Natural killer cell (primary cell): ENCODE results near the gene HSPH1. TPM values are rescaled to one million over a fixed set of nuclear protein-coding genes. Genes with fewer than 3 reads are reported as not detected.
A peak's percentile ranks its signal among the peaks of the same experiment; 100 is the strongest.

Experiments used
- ATAC-seq, 3 donors: fragments of 150-1000 bp in 2 of 3; fragments of 200-7000 bp in 1 of 3; cut with Tn5 transposase; 1 replicate in 1 of 3; 2 replicates in 2 of 3; pipeline ENCODE4 v1.10.0; 2021; ENCODE audit warnings: mild to moderate bottlenecking in 2 of 3, moderate library complexity in 2 of 3
- DNase-seq, 2 donors: peaks; one replicate each; pipeline versions ENCODE4 v3.0.0 to v3.0.0-alpha.2; 2013 to 2021; ENCODE audit warnings: mixed read lengths in 1 of 2
- H3K27ac ChIP-seq: one replicate; pipeline ENCODE4 v1.5.1; 2013; ENCODE audit warnings: mild to moderate bottlenecking, low read length
- H3K27me3 ChIP-seq: one replicate; pipeline ENCODE4 v1.6.1; 2013; ENCODE audit warnings: low read length; ENCODE audit not compliant: control insufficient read depth, insufficient read depth
- H3K36me3 ChIP-seq: one replicate; pipeline ENCODE4 v1.6.1; 2013; ENCODE audit warnings: low read length; ENCODE audit not compliant: control insufficient read depth, insufficient read depth
- H3K4me1 ChIP-seq: one replicate; pipeline ENCODE4 v1.6.1; 2013; ENCODE audit warnings: low read length; ENCODE audit not compliant: control insufficient read depth, insufficient read depth
- H3K4me3 ChIP-seq: one replicate; pipeline ENCODE4 v1.5.1; 2013; ENCODE audit warnings: low read length
- H3K9me3 ChIP-seq: one replicate; pipeline ENCODE4 v1.6.1; 2013; ENCODE audit warnings: low read length; ENCODE audit not compliant: control insufficient read depth, insufficient read depth
- H3K27ac Mint-ChIP-seq, 2 donors: one replicate each; pipeline ENCODE4 v1.8.0; 2022; ENCODE audit warnings: mild to moderate bottlenecking in 2 of 2, mixed read lengths in 2 of 2, moderate library complexity in 1 of 2
- H3K27me3 Mint-ChIP-seq, 2 donors: one replicate each; pipeline ENCODE4 v1.8.0; 2022; ENCODE audit warnings: low read depth in 2 of 2, mixed read lengths in 2 of 2
- H3K36me3 Mint-ChIP-seq: one replicate; pipeline ENCODE4 v1.8.0; 2022; ENCODE audit warnings: mixed read lengths
- H3K4me1 Mint-ChIP-seq, 2 donors: one replicate each; pipeline ENCODE4 v1.8.0; 2022; ENCODE audit warnings: mixed read lengths in 2 of 2
- H3K4me3 Mint-ChIP-seq: one replicate; pipeline ENCODE4 v1.8.0; 2022; ENCODE audit warnings: mild to moderate bottlenecking, moderate library complexity, mixed read lengths
- H3K9me3 Mint-ChIP-seq, 2 donors: one replicate each; pipeline ENCODE4 v1.8.0; 2022; ENCODE audit warnings: mixed read lengths in 2 of 2
- WGBS: methylation state at CpG from one replicate; pipeline ENCODE4 v1.1.7; 2013; ENCODE audit warnings: missing lambda C conversion rate; ENCODE audit not compliant: insufficient coverage; 5-methylcytosine and 5-hydroxymethylcytosine counted together
- intact Hi-C: fragments of 100-400 bp; cut with micrococcal nuclease; formaldehyde crosslinking; loops from one replicate; pipeline ENCODE4 v1.14.2; 2022
- total RNA-seq, 4 donors: library from RNA; stranded (reverse); fragments of 120-200 nt in 1 of 4; gene quantifications; one replicate each; pipeline versions ENCODE4 v1.2.3 to v1.2.4, GENCODE V29; 2013 to 2022
- TF ChIP-seq, protein P1 (sequence below): fragments of 200-600 bp; IDR thresholded peaks from one replicate; pipeline ENCODE4 v1.8.0; 2022; ENCODE audit warnings: antibody characterized with exemption

The HSPH1 gene
- total RNA-seq, 3 donors from 2014 or later (not counting 1 experiment from before 2014, with no cell fraction given), result 51.2 to 81.6 (median 75.4) TPM

DNA sequence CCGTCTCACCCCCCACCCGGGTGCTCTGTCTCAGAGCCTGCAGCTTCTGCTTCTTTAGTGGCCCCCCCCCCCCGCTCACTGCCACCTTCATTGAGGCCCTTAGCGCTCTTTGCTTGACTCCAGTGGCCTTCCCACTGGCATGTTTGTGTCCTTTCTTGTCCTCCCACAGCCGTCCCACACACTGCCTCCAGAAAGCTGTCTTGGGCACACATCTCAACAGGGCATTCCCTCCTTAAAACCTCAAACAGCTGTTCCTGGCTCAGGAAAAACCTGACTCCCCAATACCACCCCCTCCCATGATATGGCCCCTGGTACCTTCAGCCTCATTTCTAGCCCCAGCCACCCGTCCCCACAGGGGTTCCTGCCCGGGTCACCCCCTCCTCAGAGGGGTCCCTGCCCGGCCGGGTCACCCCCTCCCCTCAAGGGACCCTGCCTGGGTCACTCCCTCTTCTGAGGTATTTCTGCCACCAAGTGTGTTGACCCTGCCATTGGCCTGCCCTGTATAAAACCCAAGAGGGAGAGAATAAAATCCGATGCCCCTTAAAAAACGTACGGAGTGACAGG is 46.9 kb upstream of the HSPH1 start:
- no peaks in the 10 kb centered on the region for H3K27me3 ChIP-seq
- WGBS, result 92% methylated on average over 11 of the region's 12 CpGs
- TF ChIP-seq, protein P1, sequence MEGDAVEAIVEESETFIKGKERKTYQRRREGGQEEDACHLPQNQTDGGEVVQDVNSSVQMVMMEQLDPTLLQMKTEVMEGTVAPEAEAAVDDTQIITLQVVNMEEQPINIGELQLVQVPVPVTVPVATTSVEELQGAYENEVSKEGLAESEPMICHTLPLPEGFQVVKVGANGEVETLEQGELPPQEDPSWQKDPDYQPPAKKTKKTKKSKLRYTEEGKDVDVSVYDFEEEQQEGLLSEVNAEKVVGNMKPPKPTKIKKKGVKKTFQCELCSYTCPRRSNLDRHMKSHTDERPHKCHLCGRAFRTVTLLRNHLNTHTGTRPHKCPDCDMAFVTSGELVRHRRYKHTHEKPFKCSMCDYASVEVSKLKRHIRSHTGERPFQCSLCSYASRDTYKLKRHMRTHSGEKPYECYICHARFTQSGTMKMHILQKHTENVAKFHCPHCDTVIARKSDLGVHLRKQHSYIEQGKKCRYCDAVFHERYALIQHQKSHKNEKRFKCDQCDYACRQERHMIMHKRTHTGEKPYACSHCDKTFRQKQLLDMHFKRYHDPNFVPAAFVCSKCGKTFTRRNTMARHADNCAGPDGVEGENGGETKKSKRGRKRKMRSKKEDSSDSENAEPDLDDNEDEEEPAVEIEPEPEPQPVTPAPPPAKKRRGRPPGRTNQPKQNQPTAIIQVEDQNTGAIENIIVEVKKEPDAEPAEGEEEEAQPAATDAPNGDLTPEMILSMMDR, result no peak
- H3K36me3 Mint-ChIP-seq, result no peaks in the 10 kb centered on the region
- no peaks in the 10 kb centered on the region for H3K27me3 Mint-ChIP-seq
- H3K4me1 Mint-ChIP-seq, result peaks cover 29 to 40% of the 10 kb centered on the region in 2 donors
- ATAC-seq, result no peak
- intact Hi-C loops, result no loop called here
- peaks cover 11% of the 10 kb centered on the region for H3K4me1 ChIP-seq
- H3K27ac Mint-ChIP-seq, result peak overlapping the region in 1 of 2 donors; percentile 61
- no peak overlapping the region for H3K4me3 ChIP-seq
- no peak for DNase-seq
- H3K4me3 Mint-ChIP-seq, result no peak overlapping the region
- H3K9me3 Mint-ChIP-seq, result no peaks in the 10 kb centered on the region
- no peaks in the 10 kb centered on the region for H3K9me3 ChIP-seq
- no peaks in the 10 kb centered on the region for H3K36me3 ChIP-seq
- no peak overlapping the region for H3K27ac ChIP-seq

DNA sequence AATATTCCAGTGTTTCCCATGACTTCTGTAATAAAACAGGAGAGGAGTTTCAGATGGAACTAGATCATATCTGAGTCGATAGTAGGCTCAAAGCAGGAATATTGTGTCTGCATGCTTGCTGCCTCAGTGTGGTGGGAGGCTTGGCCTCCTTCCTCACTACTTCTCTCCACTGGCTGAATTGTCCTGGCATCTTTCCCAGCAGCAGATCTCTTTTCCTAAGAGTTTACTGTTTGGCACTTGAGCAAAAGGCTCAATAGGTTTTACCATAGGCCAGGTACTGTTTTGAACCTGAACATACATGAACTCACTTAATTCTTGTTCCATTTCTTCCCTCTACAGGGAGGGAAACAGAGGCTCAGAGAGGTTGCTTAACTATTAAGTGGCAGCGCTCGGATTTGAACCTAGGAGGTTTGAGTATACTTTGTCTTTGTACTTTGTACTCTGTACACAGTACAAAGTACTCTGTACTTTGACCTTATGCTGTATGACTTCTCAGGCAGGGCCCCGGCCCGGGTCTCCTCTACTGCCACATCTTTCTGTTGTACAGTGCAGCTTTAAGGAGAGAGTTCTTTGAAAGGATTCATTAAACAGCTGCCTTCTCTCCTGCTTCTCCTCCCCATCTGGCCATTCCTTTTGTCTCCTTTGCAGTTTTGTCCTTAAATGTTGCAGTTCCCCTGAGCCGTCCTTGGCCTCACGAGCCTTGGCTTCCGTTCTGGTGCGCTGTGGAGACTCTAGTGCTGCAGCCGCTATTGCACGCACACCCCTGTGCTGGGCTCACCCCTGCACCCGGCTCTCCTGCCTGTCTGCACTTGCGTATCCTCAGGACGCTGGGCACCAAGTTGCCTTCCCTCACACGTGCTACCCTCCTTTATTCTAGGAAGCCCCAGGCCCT is 46.2 kb upstream of the HSPH1 start:
- Mint-ChIP-seq H3K4me1 (peaks cover 30 to 40% of the 10 kb centered on the region in 2 donors), H3K4me3 (no peak overlapping the region), H3K9me3 (no peaks in the 10 kb centered on the region), H3K36me3 (no peaks in the 10 kb centered on the region), H3K27ac (peak overlapping the region in 1 of 2 donors; percentile 36), H3K27me3 (no peaks in the 10 kb centered on the region)
- 84% methylated on average over 13 of the region's 15 CpGs for WGBS
- TF ChIP-seq, protein P1, result no peak
- no peaks in the 10 kb centered on the region for H3K9me3 ChIP-seq
- DNase-seq, result no peak
- no peak for ATAC-seq
- no peak overlapping the region for H3K4me3 ChIP-seq
- intact Hi-C loops, result no loop called here
- H3K36me3 ChIP-seq, result no peaks in the 10 kb centered on the region
- no peak overlapping the region for H3K27ac ChIP-seq
- peaks cover 11% of the 10 kb centered on the region for H3K4me1 ChIP-seq
- no peaks in the 10 kb centered on the region for H3K27me3 ChIP-seq

DNA sequence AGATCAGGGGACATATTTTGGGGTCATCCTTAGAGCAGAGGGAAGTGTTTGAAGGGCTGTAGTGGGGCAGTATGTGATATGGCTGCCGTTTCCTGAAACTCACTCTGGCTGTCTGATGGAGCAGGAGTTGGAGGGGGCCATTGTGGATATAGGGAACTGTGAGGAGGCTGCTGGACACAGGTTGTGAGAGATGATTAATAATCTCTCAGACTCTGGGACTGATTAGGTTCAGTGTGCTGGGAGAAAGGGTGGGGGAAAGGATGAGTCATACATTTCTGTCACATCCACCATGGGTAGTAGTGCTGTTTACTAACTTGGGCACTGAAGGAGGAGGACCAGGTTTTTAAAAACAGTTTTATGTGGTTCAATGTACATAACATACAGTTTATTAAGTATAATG is 42.9 kb upstream of the HSPH1 start:
- Histone ChIP-seq H3K27me3 (no peaks in the 10 kb centered on the region), H3K4me3 (no peak overlapping the region), H3K27ac (no peak overlapping the region), H3K36me3 (no peaks in the 10 kb centered on the region), H3K9me3 (no peaks in the 10 kb centered on the region), H3K4me1 (peaks cover 17% of the 10 kb centered on the region)
- DNase-seq (no peak), ATAC-seq (peak in 1 of 3 donors; percentile 12)
- no peak overlapping the region for H3K4me3 Mint-ChIP-seq
- 89% methylated on average over 1 of the region's 1 CpG for WGBS
- H3K4me1 Mint-ChIP-seq, result peaks cover 32 to 40% of the 10 kb centered on the region in 2 donors
- H3K36me3 Mint-ChIP-seq, result no peaks in the 10 kb centered on the region
- H3K27ac Mint-ChIP-seq, result peak overlapping the region in 1 of 2 donors; percentile 14
- no peaks in the 10 kb centered on the region for H3K27me3 Mint-ChIP-seq
- no peaks in the 10 kb centered on the region for H3K9me3 Mint-ChIP-seq
- TF ChIP-seq, protein P1, result no peak
- intact Hi-C loops, result no loop called here
